SK-N-MC (cell line): ENCODE data around the gene METTL16.

ENCODE experiments used
- DNase-seq: peaks from one replicate; pipeline ENCODE4 v3.0.0-alpha.2; 2011; ENCODE audit warnings: low read depth, low spot score
- H3K27ac ChIP-seq: fragments of 200-600 bp; sonication (generic); 2 replicates; pipeline ENCODE4 v1.5.1; 2016; ENCODE audit warnings: mixed run types
- H3K36me3 ChIP-seq: fragments of 200-600 bp; sonication (generic); 2 replicates; pipeline ENCODE4 v1.6.1; 2017; ENCODE audit warnings: antibody characterized with exemption, low read length, mixed read lengths; ENCODE audit not compliant: insufficient read depth
- H3K4me3 ChIP-seq: fragments of 200-600 bp; sonication (generic); 2 replicates; pipeline ENCODE4 v1.5.1; 2016
- H3K9ac ChIP-seq: fragments of 200-600 bp; sonication (generic); 2 replicates; pipeline ENCODE4 v1.8.0; 2017; ENCODE audit warnings: mixed run types, mixed read lengths; ENCODE audit not compliant: insufficient read length
- H3K9me3 ChIP-seq: fragments of 200-600 bp; sonication (generic); 2 replicates; pipeline ENCODE4 v1.6.1; 2017; ENCODE audit warnings: low read depth, mild to moderate bottlenecking, antibody characterized with exemption, low read length, moderate library complexity, mixed read lengths
- EZH2 ChIP-seq: fragments of 200-600 bp; sonication (generic); IDR thresholded peaks from one replicate; pipeline ENCODE4 v1.6.1; 2017; ENCODE audit warnings: antibody characterized with exemption
- FOXP2 ChIP-seq: optimal IDR thresholded peaks from 2 replicates; pipeline ENCODE3; 2011; ENCODE audit warnings: mild to moderate bottlenecking, moderate library complexity; ENCODE audit not compliant: insufficient read depth; ENCODE audit errors: extremely low read length, control extremely low read depth
- POLR2AphosphoS5 ChIP-seq: IDR thresholded peaks from 2 replicates; pipeline ENCODE4 v1.6.1; 2012; ENCODE audit warnings: mild to moderate bottlenecking, low read depth, low read length, borderline replicate concordance

METTL16 gene

DNA sequence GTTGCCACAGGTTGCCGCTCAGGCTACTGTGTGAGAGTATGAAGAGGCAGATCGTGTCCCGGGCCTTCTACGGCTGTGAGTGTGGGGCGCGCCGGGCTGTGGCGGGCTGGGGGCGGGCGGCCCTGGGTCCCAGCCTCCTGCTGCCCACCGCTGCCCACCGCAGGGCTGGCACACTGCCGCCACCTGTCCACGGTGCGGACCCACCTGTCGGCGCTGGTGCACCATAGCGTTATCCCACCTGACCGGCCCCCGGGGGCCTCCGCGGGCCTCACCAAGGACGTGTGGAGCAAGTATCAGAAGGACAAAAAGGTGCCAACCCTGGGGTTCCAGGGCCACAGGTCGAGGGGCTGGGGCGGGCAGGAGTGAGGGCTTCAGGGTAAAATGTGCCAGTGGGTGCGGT, 139.5 kb downstream of the METTL16 start:
- Histone ChIP-seq H3K9ac (no peak overlapping the region), H3K9me3 (no peaks in the 10 kb centered on the region), H3K36me3 (peaks cover 3% of the 10 kb centered on the region; the same call in 1 of the 2 replicates), H3K4me3 (no peak overlapping the region), H3K27ac (no peak overlapping the region)
- DNase-seq, result no peak
- TF ChIP-seq EZH2, result no peak
- no peak for TF ChIP-seq POLR2AphosphoS5
- no peak for TF ChIP-seq FOXP2

GRCh38 chr17:2371183-2372130, 140.2 kb downstream of the METTL16 start:
- Histone ChIP-seq H3K9me3 (no peaks in the 10 kb centered on the region), H3K9ac (no peak overlapping the region), H3K36me3 (peaks cover 3% of the 10 kb centered on the region; the same call in 1 of the 2 replicates), H3K4me3 (no peak overlapping the region), H3K27ac (no peak overlapping the region)
- TF ChIP-seq FOXP2 (no peak), POLR2AphosphoS5 (no peak), EZH2 (no peak)
- no peak for DNase-seq

- TF ChIP-seq POLR2AphosphoS5 (no peak), EZH2 (no peak), FOXP2 (no peak)
- Histone ChIP-seq H3K9me3 (no peaks in the 10 kb centered on the region), H3K36me3 (no peaks in the 10 kb centered on the region; the same call in 1 of the 2 replicates), H3K4me3 (no peak overlapping the region), H3K9ac (no peak overlapping the region), H3K27ac (no peak overlapping the region)
- no peak for DNase-seq
Observed at GRCh38 chr17:2370211-2370589, 141.5 kb downstream of the METTL16 start.

DNA sequence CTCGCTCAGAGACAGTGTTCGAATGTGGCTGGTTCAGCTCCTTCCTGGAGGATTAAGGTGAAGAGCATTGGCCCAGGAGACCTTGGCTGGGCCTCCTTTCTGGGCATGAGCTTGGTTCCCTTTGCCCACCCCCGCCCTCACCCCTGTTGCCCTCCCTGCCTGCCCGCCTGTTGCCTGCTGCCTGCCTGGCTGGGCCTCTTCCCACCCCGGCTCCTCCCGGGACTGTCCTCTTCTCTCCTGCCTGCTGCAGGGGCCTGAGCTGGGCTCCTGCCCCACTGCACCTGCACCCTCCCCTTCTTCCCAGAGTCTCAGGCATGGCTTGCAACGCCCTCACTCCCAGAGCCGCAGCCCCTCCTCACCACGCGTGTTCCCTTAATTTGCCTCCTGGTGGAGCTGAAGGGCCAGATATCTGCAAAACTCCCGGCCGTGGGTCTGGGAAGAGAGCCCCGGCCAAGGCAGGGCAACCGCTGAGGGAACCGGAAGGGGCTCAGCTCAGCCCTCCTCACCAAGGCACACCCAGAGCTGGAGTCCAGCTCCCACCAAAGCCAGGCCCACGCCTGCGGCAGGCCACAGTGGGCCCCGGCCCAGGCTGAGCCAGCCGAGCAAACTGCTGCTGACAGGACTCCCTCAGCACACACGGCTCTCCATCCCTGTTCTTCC, 142.0 kb downstream of the METTL16 start:
- DNase-seq, result no peak
- Histone ChIP-seq H3K36me3 (no peaks in the 10 kb centered on the region; the same call in 1 of the 2 replicates), H3K9ac (no peak overlapping the region)

GRCh38 chr17:2369039-2369438, 142.6 kb downstream of the METTL16 start:
- no peak for DNase-seq
- TF ChIP-seq POLR2AphosphoS5, result no peak
- no peak for TF ChIP-seq EZH2
- TF ChIP-seq FOXP2, result no peak
- Histone ChIP-seq H3K9me3 (no peaks in the 10 kb centered on the region), H3K9ac (no peak overlapping the region), H3K36me3 (no peaks in the 10 kb centered on the region; the same call in 1 of the 2 replicates), H3K4me3 (no peak overlapping the region), H3K27ac (no peak overlapping the region)

More for the DNA sequence above, 142.0 kb downstream of the METTL16 start:
- Histone ChIP-seq H3K27ac (no peak overlapping the region), H3K9me3 (no peaks in the 10 kb centered on the region), H3K4me3 (no peak overlapping the region)
- TF ChIP-seq EZH2 (no peak), FOXP2 (no peak), POLR2AphosphoS5 (no peak)

GRCh38 chr17:2368359-2368758, 143.3 kb downstream of the METTL16 start:
- DNase-seq, result no peak
- Histone ChIP-seq H3K9ac (no peak overlapping the region), H3K4me3 (no peak overlapping the region), H3K27ac (no peak overlapping the region), H3K36me3 (no peaks in the 10 kb centered on the region; the same call in 1 of the 2 replicates), H3K9me3 (no peaks in the 10 kb centered on the region)
- TF ChIP-seq FOXP2 (no peak), EZH2 (no peak), POLR2AphosphoS5 (no peak)

DNA sequence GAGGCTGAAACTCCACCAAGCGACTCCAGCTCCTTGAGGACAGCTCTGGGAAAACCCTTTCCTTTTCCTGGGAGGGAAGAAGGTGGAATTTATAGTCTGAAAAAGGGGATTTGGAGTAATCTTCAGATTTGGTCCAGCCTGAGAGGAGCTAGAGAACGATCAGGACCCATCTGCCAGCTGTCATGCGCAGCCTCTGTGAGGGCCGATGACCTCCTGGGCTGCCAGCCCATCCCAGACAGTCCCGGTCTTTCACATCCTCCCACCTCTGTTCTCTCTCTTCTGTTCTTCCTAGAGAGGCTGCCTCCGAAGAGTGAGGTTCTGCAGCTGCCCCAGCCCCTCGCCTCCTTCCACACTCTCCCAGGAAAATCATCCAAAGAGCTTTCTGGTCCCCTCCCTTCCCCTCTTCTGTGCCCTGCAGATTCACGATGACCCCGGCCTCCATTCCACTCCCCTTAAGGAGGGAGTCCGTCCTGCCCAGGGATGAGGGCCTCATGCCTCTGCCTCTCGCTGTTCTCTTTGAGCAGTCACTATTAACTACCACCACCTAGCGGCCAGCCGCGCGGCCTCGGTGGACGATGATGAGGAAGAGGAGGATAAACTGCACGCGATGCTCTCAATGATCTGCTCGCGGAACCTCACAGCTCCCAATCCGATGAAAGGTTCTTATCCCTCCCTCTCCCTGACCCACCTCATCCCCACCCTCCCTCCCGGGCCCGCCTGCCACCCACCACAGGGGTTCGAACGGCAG, 144.8 kb downstream of the METTL16 start:
- TF ChIP-seq EZH2 (no peak), POLR2AphosphoS5 (no peak), FOXP2 (no peak)
- Histone ChIP-seq H3K36me3 (no peaks in the 10 kb centered on the region; the same call in 1 of the 2 replicates), H3K9ac (no peak overlapping the region), H3K9me3 (no peaks in the 10 kb centered on the region), H3K27ac (no peak overlapping the region), H3K4me3 (no peak overlapping the region)
- DNase-seq, result no peak
